Activated naive CD4-positive, alpha-beta T cell treated with anti-CD3 and anti-CD28 coated beads, Interleukin-2, amount 50 U/mL, for 16 hours (primary cell): ENCODE data around the gene CPXM1.

ENCODE experiments used
- DNase-seq: peaks from one replicate; pipeline ENCODE4 v3.0.0-alpha.2; 2020

Gene CPXM1

GRCh38 chr20:2762578-2763131, 37.8 kb downstream of the CPXM1 start:
- no peak for DNase-seq

- DNase-seq: no peak
These were observed 38.5 kb downstream of the CPXM1 start for GRCh38 chr20:2761885-2762284.

- no peak for DNase-seq
These were observed 39.5 kb downstream of the CPXM1 start for GRCh38 chr20:2760952-2761305.

- no peak for DNase-seq
These were observed 40.0 kb downstream of the CPXM1 start for GRCh38 chr20:2760297-2760951.

- DNase-seq: no peak
These were observed 40.7 kb downstream of the CPXM1 start for GRCh38 chr20:2759603-2760296.

- no peak for DNase-seq
These were observed 41.3 kb downstream of the CPXM1 start for GRCh38 chr20:2759143-2759542.

GRCh38 chr20:2757969-2758368, 42.5 kb downstream of the CPXM1 start:
- no peak for DNase-seq

- no peak for DNase-seq
These were observed 43.4 kb downstream of the CPXM1 start for GRCh38 chr20:2757001-2757400.

GRCh38 chr20:2756056-2756611, 44.3 kb downstream of the CPXM1 start:
- no peak for DNase-seq

GRCh38 chr20:2755451-2756055, 44.9 kb downstream of the CPXM1 start:
- DNase-seq: no peak

- no peak for DNase-seq
These were observed 46.0 kb downstream of the CPXM1 start for GRCh38 chr20:2754424-2754823.

GRCh38 chr20:2753461-2754040, 46.9 kb downstream of the CPXM1 start:
- DNase-seq: no peak

GRCh38 chr20:2752567-2753460, 47.6 kb downstream of the CPXM1 start:
- peak; percentile 44 for DNase-seq

- peak; percentile 73 for DNase-seq
These were observed 48.4 kb downstream of the CPXM1 start for GRCh38 chr20:2751878-2752566.

GRCh38 chr20:2751347-2751877, 49.0 kb downstream of the CPXM1 start:
- no peak for DNase-seq

GRCh38 chr20:2750491-2751251, 49.8 kb downstream of the CPXM1 start:
- no peak for DNase-seq

- DNase-seq: no peak
These were observed 50.4 kb downstream of the CPXM1 start for GRCh38 chr20:2749951-2750490.

GRCh38 chr20:2749343-2749950, 51.0 kb downstream of the CPXM1 start:
- DNase-seq: no peak

- DNase-seq: no peak
These were observed 51.7 kb downstream of the CPXM1 start for GRCh38 chr20:2748551-2749342.
